Right lobe of liver (tissue), 4 donors: Measurements from ENCODE around the gene SLCO4A1.

Experiments used
- CTCF ChIP-seq, 4 donors: fragments of 200-600 bp in 3 of 4; fragments of 450-650 bp in 1 of 4; IDR thresholded peaks; one replicate each; pipeline versions ENCODE4 v1.5.1 to v1.8.0; 2016 to 2022; ENCODE audit warnings: antibody characterized with exemption in 4 of 4, mild to moderate bottlenecking in 2 of 4
- POLR2A ChIP-seq: fragments of 450-650 bp; IDR thresholded peaks from one replicate; pipeline ENCODE4 v1.6.1; 2017; ENCODE audit warnings: antibody characterized with exemption, mild to moderate bottlenecking
- donor health status: DM: no; HTN: no; CAD: no.
- donor health status: DM: no; HTN: no; CAD: no.
- donor health status: DM: no; HTN: yes; CAD: no.

- TF ChIP-seq CTCF (IDR thresholded peaks at IDR 0.05) (no peak), POLR2A (no peak)
These were observed 53.4 kb downstream of the SLCO4A1 start for GRCh38 chr20:62695448-62696414.
